DOHH2 (cell line): ENCODE measurements around the gene SUGT1.
"Not testable (repeated sequence)": the region's sequence is repeated elsewhere in the genome, so short reads cannot be mapped to it uniquely, and the experiment has no call there.

ENCODE experiments used
- H3F3A ChIP-seq: fragments of 200-600 bp; sonication (generic), shearing (Covaris generic); 2 replicates; pipeline ENCODE4 v1.6.0; 2016; ENCODE audit warnings: antibody characterized with exemption, mild to moderate bottlenecking; ENCODE audit not compliant: control insufficient read depth, insufficient read depth
- H3K27ac ChIP-seq: fragments of 200-600 bp; sonication (generic); 2 replicates; pipeline ENCODE4 v1.5.1; 2014; ENCODE audit warnings: low read depth, mild to moderate bottlenecking, low read length, moderate library complexity
- H3K27me3 ChIP-seq: fragments of 200-600 bp; sonication (generic); 2 replicates; pipeline ENCODE4 v1.6.1; 2014; ENCODE audit warnings: mild to moderate bottlenecking, low read length, mixed read lengths; ENCODE audit not compliant: control insufficient read depth
- H3K36me3 ChIP-seq: fragments of 200-600 bp; sonication (generic); 2 replicates; pipeline ENCODE4 v1.6.1; 2014; ENCODE audit warnings: mild to moderate bottlenecking, low read length, moderate library complexity, mixed read lengths; ENCODE audit not compliant: control insufficient read depth
- H3K4me1 ChIP-seq: fragments of 200-600 bp; sonication (generic); 2 replicates; pipeline ENCODE4 v1.6.1; 2014; ENCODE audit warnings: mild to moderate bottlenecking, low read length, mixed read lengths; ENCODE audit not compliant: control insufficient read depth
- H3K4me2 ChIP-seq: fragments of 200-600 bp; sonication (generic); 2 replicates; pipeline ENCODE4 v1.6.0; 2014; ENCODE audit warnings: mild to moderate bottlenecking, low read length, moderate library complexity
- H3K4me3 ChIP-seq: fragments of 200-600 bp; sonication (generic); 2 replicates; pipeline ENCODE4 v1.5.1; 2014; ENCODE audit warnings: mild to moderate bottlenecking, low read length, mixed read lengths
- H3K79me2 ChIP-seq: fragments of 200-600 bp; sonication (generic); 2 replicates; pipeline ENCODE4 v1.6.1; 2014; ENCODE audit warnings: mild to moderate bottlenecking, low read length, mixed read lengths; ENCODE audit not compliant: control insufficient read depth
- H3K9me2 ChIP-seq: fragments of 200-600 bp; sonication (generic); replicated peaks from 2 replicates; pipeline ENCODE4 v1.6.1; 2014; ENCODE audit warnings: mild to moderate bottlenecking, low read length, mixed read lengths; ENCODE audit not compliant: control insufficient read depth
- H3K9me3 ChIP-seq: fragments of 200-600 bp; sonication (generic); 2 replicates; pipeline ENCODE4 v1.6.1; 2014; ENCODE audit warnings: antibody characterized with exemption, low read length, mixed read lengths; ENCODE audit not compliant: control insufficient read depth, insufficient read depth
- H4K20me1 ChIP-seq: fragments of 200-600 bp; sonication (generic); 2 replicates; pipeline ENCODE4 v1.6.0; 2014; ENCODE audit warnings: low read depth, mild to moderate bottlenecking, antibody characterized with exemption, low read length, moderate library complexity; ENCODE audit not compliant: control insufficient read depth, insufficient read depth
- CTCF ChIP-seq: fragments of 200-600 bp; sonication (generic); IDR thresholded peaks from one replicate; pipeline ENCODE4 v1.5.1; 2014; ENCODE audit warnings: antibody characterized with exemption, mild to moderate bottlenecking, low read depth, low read length; ENCODE audit not compliant: poor library complexity, severe bottlenecking
- EZH2phosphoT487 ChIP-seq: fragments of 200-600 bp; sonication (generic); IDR thresholded peaks from 2 replicates; pipeline ENCODE4 v1.6.1; 2017; ENCODE audit warnings: borderline replicate concordance, mild to moderate bottlenecking, antibody characterized with exemption, low read length, moderate library complexity, mixed read lengths

The SUGT1 gene

GRCh38 chr13:52712385-52712784 lies 59.7 kb downstream of the SUGT1 start:
- Histone ChIP-seq H3K9me3 (no peaks in the 10 kb centered on the region), H3K27me3 (no peaks in the 10 kb centered on the region), H3K4me2 (no peak overlapping the region), H3K4me1 (no peaks in the 10 kb centered on the region), H3F3A (no peaks in the 10 kb centered on the region), H3K79me2 (no peaks in the 10 kb centered on the region), H3K36me3 (no peaks in the 10 kb centered on the region), H4K20me1 (no peaks in the 10 kb centered on the region), H3K27ac (no peak overlapping the region), H3K9me2 (no peaks in the 10 kb centered on the region), H3K4me3 (no peak overlapping the region)
- TF ChIP-seq EZH2phosphoT487 (no peak), CTCF (no peak)

GRCh38 chr13:52713894-52714293 lies 61.3 kb downstream of the SUGT1 start:
- H3K4me2 ChIP-seq: no peak overlapping the region

GRCh38 chr13:52720904-52721303 lies 68.3 kb downstream of the SUGT1 start:
- not testable (repeated sequence) for H3K4me3 ChIP-seq, H3K4me2 ChIP-seq, H3K27ac ChIP-seq, H3F3A ChIP-seq, H3K9me2 ChIP-seq, H3K79me2 ChIP-seq, H3K27me3 ChIP-seq, H3K36me3 ChIP-seq, H4K20me1 ChIP-seq, H3K4me1 ChIP-seq, H3K9me3 ChIP-seq

More at GRCh38 chr13:52713894-52714293, 61.3 kb downstream of the SUGT1 start:
- Histone ChIP-seq H4K20me1 (no peaks in the 10 kb centered on the region), H3F3A (no peaks in the 10 kb centered on the region), H3K9me3 (no peaks in the 10 kb centered on the region), H3K36me3 (no peaks in the 10 kb centered on the region), H3K9me2 (no peaks in the 10 kb centered on the region), H3K4me1 (no peaks in the 10 kb centered on the region), H3K79me2 (no peaks in the 10 kb centered on the region), H3K4me3 (no peak overlapping the region), H3K27ac (no peak overlapping the region), H3K27me3 (no peaks in the 10 kb centered on the region)
- no peak for TF ChIP-seq EZH2phosphoT487
- no peak for TF ChIP-seq CTCF

GRCh38 chr13:52721356-52721755 lies 68.7 kb downstream of the SUGT1 start:
- H3K27ac ChIP-seq, H3K27me3 ChIP-seq, H3K4me2 ChIP-seq, H3K9me2 ChIP-seq, H3K4me3 ChIP-seq, H3K9me3 ChIP-seq, H4K20me1 ChIP-seq, H3F3A ChIP-seq, H3K79me2 ChIP-seq, H3K36me3 ChIP-seq, H3K4me1 ChIP-seq: not testable (repeated sequence)
